GM20431 (cell line): Measurements from ENCODE around the gene AKR7A2.

Source experiments
- in situ Hi-C: fragments of 300-500 bp; cut with MseI, MboI; formaldehyde crosslinking; loops from one replicate; pipeline ENCODE4 v1.15.0; 2020; ENCODE audit warnings: low sequenced_read_pairs; ENCODE audit not compliant: unreplicated experiment

AKR7A2 gene

GRCh38 chr1:19327736-19328135 lies 15.8 kb upstream of the AKR7A2 start:
- in situ Hi-C loops = no loop called here

DNA sequence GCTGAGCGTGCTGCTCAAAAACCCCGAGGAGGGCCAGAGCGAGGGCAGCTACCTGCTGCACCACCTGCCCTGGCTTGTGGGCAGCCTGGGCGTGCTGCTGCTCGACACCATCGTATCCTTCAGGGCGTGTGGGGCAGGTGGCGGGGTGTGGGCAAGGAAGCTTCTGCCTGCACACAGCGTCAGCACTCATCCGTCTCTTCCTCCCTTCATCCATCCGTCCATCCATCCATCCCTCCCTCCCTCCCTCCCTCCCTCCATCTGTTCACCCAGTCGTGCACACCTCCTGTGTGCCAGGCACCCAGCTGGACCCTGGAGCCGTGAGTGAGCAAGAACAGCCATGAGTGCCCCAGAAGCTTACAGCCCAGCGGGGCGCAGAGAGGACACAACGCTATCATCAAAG lies 15.4 kb upstream of the AKR7A2 start:
- in situ Hi-C loops = no loop called here

DNA sequence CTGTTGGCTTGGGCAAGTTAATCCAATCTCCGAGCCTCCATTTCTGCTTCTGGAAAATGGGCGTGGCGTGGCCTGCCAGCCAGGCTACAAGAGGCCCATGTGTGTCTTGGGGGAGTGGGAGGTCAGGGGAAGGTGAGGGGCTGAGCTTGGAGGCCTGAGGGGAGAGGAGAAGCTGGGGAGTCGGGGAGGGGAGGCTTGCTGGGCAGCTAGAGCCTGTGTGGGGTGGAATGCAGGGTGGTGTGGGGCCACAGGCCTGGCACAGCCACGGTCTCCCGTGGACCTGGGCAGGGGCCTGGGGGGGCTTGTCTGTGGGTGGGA lies 14.8 kb upstream of the AKR7A2 start:
- in situ Hi-C loops = no loop called here

- in situ Hi-C loops = no loop called here
These were observed 14.2 kb upstream of the AKR7A2 start for GRCh38 chr1:19325958-19326747.

GRCh38 chr1:19325368-19325957 lies 13.5 kb upstream of the AKR7A2 start:
- in situ Hi-C loops = no loop called here

GRCh38 chr1:19324665-19324990 lies 12.7 kb upstream of the AKR7A2 start:
- in situ Hi-C loops = no loop called here

- in situ Hi-C loops = no loop called here
These were observed 12.2 kb upstream of the AKR7A2 start for GRCh38 chr1:19323987-19324664.

DNA sequence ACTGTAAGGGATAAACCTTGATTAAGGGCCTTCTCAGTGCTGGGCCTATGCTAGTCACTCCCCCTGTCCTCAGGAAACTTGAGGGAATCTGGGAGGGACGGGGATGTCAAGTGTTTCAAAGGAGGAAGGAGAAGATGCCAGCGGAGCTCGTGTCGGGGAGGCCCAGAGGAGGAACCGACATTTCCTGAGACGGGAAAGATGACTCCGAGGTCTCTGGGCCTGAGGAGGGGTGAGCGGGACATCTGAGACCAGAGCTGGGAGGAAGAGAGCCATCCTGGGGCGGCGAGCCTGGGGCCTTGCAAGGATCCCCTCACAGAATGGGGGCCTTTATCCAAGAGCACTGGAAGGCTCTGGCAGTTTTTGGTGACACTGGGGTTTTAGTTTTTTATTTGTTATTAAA lies 10.5 kb upstream of the AKR7A2 start:
- in situ Hi-C loops = no loop called here

DNA sequence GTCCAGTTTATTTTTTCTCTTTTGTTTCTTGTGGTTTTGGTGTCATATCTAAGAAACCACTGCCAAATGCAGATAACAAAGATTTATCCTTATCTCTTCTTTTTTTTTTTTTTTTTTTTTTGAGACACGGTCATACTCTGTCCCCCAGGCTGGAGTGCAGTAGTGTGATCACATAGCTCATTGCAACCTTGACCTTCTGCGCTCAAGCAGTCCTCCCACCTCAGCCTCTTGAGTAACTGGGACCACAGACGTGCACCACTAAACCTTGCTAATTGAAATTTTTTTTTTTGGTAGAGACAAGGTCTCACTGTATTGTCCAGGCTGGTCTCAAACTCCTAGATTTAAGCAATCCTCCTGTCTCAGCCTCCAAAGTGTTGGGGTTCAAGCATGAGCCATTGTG lies 9.1 kb upstream of the AKR7A2 start:
- in situ Hi-C loops = no loop called here

DNA sequence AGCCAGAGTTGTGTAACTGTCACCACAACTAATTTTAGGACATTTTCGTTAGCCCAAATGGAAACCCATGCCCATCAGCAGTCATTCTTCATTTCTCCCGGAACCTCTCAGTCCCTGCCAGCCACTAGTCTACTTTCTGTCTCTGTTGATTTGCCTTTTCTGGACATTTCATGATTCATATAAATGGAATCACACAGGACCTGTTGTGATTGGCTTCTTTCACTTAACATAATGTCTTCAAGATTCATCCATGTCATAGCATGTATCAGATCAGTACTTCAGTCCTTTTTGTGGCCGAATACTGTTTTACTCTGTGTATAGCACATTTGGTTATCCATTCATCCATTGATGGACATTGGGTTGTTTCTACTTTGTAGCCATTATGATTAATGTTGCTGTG lies 7.3 kb upstream of the AKR7A2 start:
- in situ Hi-C loops = no loop called here

GRCh38 chr1:19317126-19317910 lies 5.4 kb upstream of the AKR7A2 start:
- in situ Hi-C loops = no loop called here

DNA sequence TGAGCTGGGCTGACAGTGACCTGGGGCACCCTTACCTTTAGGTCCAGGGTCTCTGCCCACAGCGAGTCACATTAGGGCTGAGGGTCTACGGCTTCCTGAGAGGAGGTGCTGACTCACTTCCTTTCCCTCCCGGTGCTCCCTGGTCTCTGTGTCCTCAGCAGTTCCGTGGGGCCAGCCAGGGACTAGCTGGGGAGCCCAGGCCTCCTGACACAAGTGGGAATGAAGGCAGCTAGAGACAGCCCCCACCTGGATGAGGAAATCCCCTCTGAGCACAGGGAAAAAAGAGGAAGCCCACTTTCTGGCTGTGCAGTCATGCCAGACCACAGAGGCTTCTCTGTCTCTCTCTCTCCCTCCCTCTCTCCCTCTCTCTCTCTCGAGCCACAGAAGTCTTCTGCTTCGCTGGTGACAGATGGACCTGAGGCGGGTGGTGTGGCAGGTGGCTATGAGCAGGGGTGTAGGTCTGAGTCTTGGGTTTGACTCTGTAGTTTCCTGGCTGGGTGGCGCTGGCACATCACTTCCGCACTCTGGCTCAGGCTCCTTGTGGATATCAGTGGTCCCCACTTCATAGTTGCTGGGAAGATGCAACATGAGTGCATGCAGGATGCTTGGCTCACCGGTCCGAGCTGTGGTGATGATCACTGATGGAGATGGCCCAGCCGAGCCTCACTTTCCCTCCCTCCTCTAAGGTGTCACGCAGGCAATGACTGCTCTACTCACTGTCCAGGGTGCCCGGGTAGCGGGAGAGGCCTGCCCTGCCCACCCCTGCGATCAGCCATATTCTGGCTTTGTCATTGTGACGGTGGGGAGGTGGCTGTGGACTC lies 3.6 kb upstream of the AKR7A2 start:
- in situ Hi-C loops = no loop called here

DNA sequence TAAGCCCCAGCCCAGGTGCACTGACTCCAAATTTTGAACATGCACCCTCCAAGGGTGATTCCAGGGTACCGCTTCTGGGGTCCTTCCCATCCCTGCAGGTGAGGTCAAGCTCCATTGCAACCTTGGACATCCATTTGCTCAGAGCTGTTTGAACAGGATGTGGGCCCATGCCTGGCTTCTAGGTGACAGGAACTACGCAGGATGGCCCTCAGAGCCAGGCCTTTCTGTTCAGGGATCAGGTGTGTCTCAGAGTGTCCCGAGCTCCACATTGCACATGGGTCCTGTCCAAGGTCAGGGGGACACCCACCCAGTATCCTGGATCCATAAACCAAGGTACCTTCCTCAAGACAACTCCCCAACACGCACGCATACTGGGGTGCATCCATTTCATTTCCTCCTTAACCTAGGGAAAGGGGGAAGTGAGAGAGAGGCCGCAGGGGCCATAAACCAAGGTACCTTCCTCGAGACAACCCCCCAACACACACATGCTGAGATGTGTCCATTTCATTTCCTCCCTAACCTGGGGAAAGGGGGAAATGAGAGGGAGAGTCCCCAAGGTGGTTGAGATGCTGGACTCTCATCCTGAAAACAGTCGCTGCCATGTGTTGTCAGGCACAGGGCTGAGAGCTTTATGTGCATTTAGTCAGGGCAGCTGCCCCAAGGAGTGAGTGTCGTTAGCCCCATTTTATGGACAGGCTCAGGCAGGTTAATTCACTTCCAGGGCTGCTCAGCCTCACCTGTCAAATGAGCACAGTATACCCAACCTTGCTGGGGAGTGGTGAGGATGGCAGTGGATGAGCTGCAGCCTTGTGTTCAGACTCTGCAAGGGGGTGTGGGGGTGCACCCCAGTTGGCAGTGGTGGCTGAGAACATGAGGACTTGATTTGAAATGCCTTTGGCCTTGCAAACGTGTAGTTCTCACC lies 2.3 kb upstream of the AKR7A2 start:
- in situ Hi-C loops = no loop called here

GRCh38 chr1:19313636-19313959 lies 1.7 kb upstream of the AKR7A2 start:
- in situ Hi-C loops = no loop called here

DNA sequence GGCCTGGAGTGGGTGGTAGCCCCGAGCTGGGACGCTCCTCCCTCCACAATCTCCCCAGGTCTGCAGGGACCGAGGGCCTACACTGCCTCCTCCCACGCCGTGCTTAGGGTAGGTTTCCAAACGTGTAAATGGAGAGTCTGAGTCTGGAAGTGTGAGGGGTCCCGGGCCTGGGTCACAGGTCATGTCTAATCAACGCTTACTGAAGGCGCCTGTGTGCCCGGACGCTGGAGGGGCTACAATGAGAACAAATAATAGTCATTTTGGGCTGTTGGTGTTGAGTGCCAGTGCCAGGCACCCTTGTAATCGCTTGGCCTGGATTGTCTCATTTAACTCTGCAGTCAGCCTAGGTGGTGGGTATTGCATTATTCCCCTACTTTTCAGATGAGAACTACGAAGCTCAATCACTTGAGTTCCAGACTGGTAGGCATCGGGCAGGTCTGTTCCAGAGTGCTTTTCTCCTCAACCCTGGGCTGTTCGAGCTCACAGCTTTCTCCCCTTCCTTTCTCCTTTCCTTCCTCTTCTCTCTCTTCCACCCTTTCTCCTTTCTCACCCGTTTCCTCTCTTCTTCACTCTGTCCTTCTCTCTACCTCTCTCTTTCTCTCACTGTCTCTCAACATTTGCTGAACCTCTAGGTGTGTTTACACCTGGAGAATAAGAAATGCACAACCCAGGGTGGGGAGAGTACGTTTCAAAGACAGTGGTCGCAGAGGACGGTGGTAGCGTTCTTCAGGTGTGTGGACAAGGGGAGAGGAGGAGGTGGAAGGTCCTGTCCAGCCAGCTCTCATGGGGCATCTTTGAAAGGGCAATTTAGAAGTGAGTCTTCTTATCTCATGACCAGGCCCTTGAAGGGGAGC lies 1.1 kb upstream of the AKR7A2 start:
- in situ Hi-C loops = no loop called here

- in situ Hi-C loops = no loop called here
These were observed 427 bp downstream of the AKR7A2 start for GRCh38 chr1:19311503-19311930.

DNA sequence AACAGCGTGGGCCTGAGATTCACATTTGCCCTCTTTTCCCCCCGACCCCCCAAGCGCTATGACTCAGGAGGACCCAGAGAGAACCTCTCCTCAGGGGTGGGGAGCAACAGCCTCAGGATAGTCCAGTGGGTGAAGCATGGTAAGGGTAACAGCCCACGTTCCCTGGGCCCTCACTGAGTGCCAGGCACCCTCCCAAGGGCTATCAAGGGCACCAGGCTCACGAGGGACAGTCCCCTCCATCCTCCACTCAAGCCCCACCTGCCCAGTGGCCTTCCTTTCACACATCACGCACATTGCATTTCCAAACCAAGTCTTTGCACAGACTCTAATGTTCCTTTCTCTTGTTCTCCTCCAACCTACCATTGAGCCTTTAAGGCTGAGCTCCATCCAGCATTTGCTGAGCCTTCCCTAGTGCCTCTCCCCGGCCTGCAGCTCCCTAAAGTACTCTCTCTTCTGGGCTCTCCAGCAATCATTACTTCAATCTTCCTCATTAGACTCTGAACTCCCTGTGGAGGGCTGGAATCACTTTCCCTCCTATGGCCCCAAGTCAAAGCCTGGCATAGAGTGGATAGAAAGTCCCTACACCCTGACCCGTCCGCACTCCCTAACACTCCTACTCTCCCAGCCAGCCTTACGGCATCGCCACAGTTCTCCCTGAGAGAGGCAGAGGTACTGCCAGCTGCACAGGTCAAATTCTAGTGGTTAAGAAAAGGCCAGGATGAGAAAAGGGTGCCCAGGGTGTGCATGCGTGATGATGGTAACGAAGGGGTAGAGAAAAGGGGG lies 1.0 kb downstream of the AKR7A2 start:
- in situ Hi-C loops = no loop called here

DNA sequence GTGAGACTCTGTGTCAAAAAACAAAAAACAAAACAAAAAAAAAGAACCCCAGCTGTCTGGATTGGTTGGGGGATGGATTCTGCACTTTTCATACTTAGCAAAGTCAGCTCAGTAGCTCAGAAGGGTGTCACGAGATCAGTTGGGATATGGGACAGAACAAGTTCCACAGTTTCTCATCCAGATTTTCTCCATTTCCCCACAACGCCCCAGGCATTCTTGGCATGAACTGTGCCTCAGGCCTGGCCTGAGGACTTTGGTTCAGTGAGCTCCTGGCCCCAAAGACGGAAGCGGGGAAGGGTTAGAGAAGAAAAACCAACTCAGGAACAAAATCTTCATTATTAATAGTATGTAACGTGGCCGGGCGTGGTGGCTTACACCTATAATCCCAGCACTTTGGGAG lies 1.9 kb downstream of the AKR7A2 start:
- in situ Hi-C loops = no loop called here
